GM21360 (cell line): ENCODE results near the gene ZAP70.

ENCODE experiments used
- ATAC-seq: cut with Tn5 transposase; IDR thresholded peaks from one replicate; pipeline ENCODE4 v1.9.1; 2021; ENCODE audit warnings: mild to moderate bottlenecking, moderate library complexity; ENCODE audit not compliant: unreplicated experiment

The ZAP70 gene

GRCh38 chr2:97715951-97716694 lies 2.7 kb downstream of the ZAP70 start:
- no peak for ATAC-seq

GRCh38 chr2:97716695-97717612 lies 3.6 kb downstream of the ZAP70 start:
- ATAC-seq: no peak

GRCh38 chr2:97717613-97717995 lies 4.2 kb downstream of the ZAP70 start:
- ATAC-seq: no peak

- ATAC-seq: no peak
These were observed 4.9 kb downstream of the ZAP70 start for GRCh38 chr2:97718051-97718882.

- ATAC-seq: no peak
These were observed 5.6 kb downstream of the ZAP70 start for GRCh38 chr2:97718942-97719341.

GRCh38 chr2:97719362-97720155 lies 6.2 kb downstream of the ZAP70 start:
- ATAC-seq: no peak

GRCh38 chr2:97720746-97721145 lies 7.4 kb downstream of the ZAP70 start:
- no peak for ATAC-seq

- no peak for ATAC-seq
These were observed 8.9 kb downstream of the ZAP70 start for GRCh38 chr2:97722227-97722626.

GRCh38 chr2:97723156-97724072 lies 10.0 kb downstream of the ZAP70 start:
- ATAC-seq: no peak

GRCh38 chr2:97724073-97724410 lies 10.7 kb downstream of the ZAP70 start:
- ATAC-seq: no peak

GRCh38 chr2:97724501-97724900 lies 11.1 kb downstream of the ZAP70 start:
- ATAC-seq: no peak

GRCh38 chr2:97724946-97725688 lies 11.7 kb downstream of the ZAP70 start:
- no peak for ATAC-seq

- ATAC-seq: no peak
These were observed 13.1 kb downstream of the ZAP70 start for GRCh38 chr2:97726261-97727064.

GRCh38 chr2:97727296-97727695 lies 13.9 kb downstream of the ZAP70 start:
- no peak for ATAC-seq

- no peak for ATAC-seq
These were observed 14.8 kb downstream of the ZAP70 start for GRCh38 chr2:97728091-97728731.

GRCh38 chr2:97730245-97730644 lies 16.9 kb downstream of the ZAP70 start:
- ATAC-seq: no peak

- no peak for ATAC-seq
These were observed 18.1 kb downstream of the ZAP70 start for GRCh38 chr2:97731274-97732020.
